Adipocyte (in vitro differentiated cells): Measurements from ENCODE around the gene CLCC1.
"Not testable (repeated sequence)": the region's sequence is repeated elsewhere in the genome, so short reads cannot be mapped to it uniquely, and the experiment has no call there.

Experiments used
- DNase-seq: peaks from one replicate; pipeline ENCODE4 v3.0.0-alpha.2; 2015; ENCODE audit warnings: low read depth
- H3K27me3 ChIP-seq: replicated peaks from 2 replicates; pipeline ENCODE4 v1.7.0; 2013; ENCODE audit warnings: mild to moderate bottlenecking, low read length, moderate library complexity; ENCODE audit not compliant: control insufficient read depth, insufficient read depth
- H3K36me3 ChIP-seq: 2 replicates; pipeline ENCODE4 v1.7.0; 2013; ENCODE audit warnings: low read length, mild to moderate bottlenecking, moderate library complexity; ENCODE audit not compliant: control insufficient read depth, insufficient read depth, severe bottlenecking
- H3K4me1 ChIP-seq: 2 replicates; pipeline ENCODE4 v1.7.0; 2013; ENCODE audit warnings: mild to moderate bottlenecking, low read length, moderate library complexity; ENCODE audit not compliant: control insufficient read depth, insufficient read depth
- H3K4me3 ChIP-seq: 2 replicates; pipeline ENCODE4 v1.7.0; 2013; ENCODE audit warnings: mild to moderate bottlenecking, low read length, moderate library complexity
- H3K9ac ChIP-seq: 2 replicates; pipeline ENCODE4 v1.7.0; 2013; ENCODE audit warnings: mild to moderate bottlenecking, low read length, moderate library complexity
- H3K9me3 ChIP-seq: 2 replicates; pipeline ENCODE4 v1.7.0; 2013; ENCODE audit warnings: mild to moderate bottlenecking, low read length, moderate library complexity; ENCODE audit not compliant: control insufficient read depth

Gene CLCC1

GRCh38 chr1:108963052-108963686 lies at the start of gene CLCC1:
CLCC1 (minus strand) TSS chr1:108963484; CDS start chr1:108950437, 13,047 bp downstream.
- Histone ChIP-seq H3K9me3 (no peaks in the 10 kb centered on the region), H3K36me3 (peaks cover 3% of the 10 kb centered on the region), H3K27me3 (no peaks in the 10 kb centered on the region), H3K4me1 (peaks cover 18% of the 10 kb centered on the region), H3K4me3 (peak within 1 kb of the TSS; percentile 94), H3K9ac (peak within 1 kb of the TSS; percentile 96)
- peak; percentile 97 for DNase-seq

GRCh38 chr1:109011335-109011734 lies 48.1 kb upstream of the CLCC1 start:
- H3K9ac ChIP-seq = no peak overlapping the region
- H3K4me3 ChIP-seq = no peak overlapping the region
- no peaks in the 10 kb centered on the region for H3K4me1 ChIP-seq
- DNase-seq = no peak
- H3K36me3 ChIP-seq = peaks cover 37% of the 10 kb centered on the region
- no peaks in the 10 kb centered on the region for H3K9me3 ChIP-seq
- H3K27me3 ChIP-seq = no peaks in the 10 kb centered on the region

- DNase-seq, H3K4me3 ChIP-seq, H3K4me1 ChIP-seq, H3K27me3 ChIP-seq, H3K9ac ChIP-seq: not testable (repeated sequence)
- Histone ChIP-seq H3K9me3 (peaks cover 10% of the 10 kb centered on the region), H3K36me3 (peaks cover 47% of the 10 kb centered on the region)
These were observed 33.3 kb upstream of the CLCC1 start for GRCh38 chr1:108996622-108997021.

GRCh38 chr1:108983114-108983513 lies 19.8 kb upstream of the CLCC1 start:
- Histone ChIP-seq H3K4me3 (no peak overlapping the region), H3K9ac (no peak overlapping the region), H3K36me3 (peaks cover 42% of the 10 kb centered on the region), H3K9me3 (no peaks in the 10 kb centered on the region), H3K4me1 (no peaks in the 10 kb centered on the region), H3K27me3 (no peaks in the 10 kb centered on the region)
- no peak for DNase-seq

- no peaks in the 10 kb centered on the region for H3K27me3 ChIP-seq
- no peak overlapping the region for H3K4me3 ChIP-seq
- H3K36me3 ChIP-seq = peaks cover 39% of the 10 kb centered on the region
- H3K9me3 ChIP-seq = no peaks in the 10 kb centered on the region
- DNase-seq = no peak
- H3K4me1 ChIP-seq = no peaks in the 10 kb centered on the region
- H3K9ac ChIP-seq = no peak overlapping the region
These were observed 13.4 kb upstream of the CLCC1 start for GRCh38 chr1:108976658-108977057.

GRCh38 chr1:108972951-108973350 lies 9.7 kb upstream of the CLCC1 start:
- H3K27me3 ChIP-seq = no peaks in the 10 kb centered on the region
- H3K9ac ChIP-seq = no peak overlapping the region
- no peak overlapping the region for H3K4me3 ChIP-seq
- no peak for DNase-seq
- H3K4me1 ChIP-seq = no peaks in the 10 kb centered on the region
- H3K36me3 ChIP-seq = peaks cover 33% of the 10 kb centered on the region
- H3K9me3 ChIP-seq = no peaks in the 10 kb centered on the region

GRCh38 chr1:108969346-108969745 lies 6.1 kb upstream of the CLCC1 start:
- no peak overlapping the region for H3K9ac ChIP-seq
- no peaks in the 10 kb centered on the region for H3K27me3 ChIP-seq
- peaks cover 1% of the 10 kb centered on the region for H3K4me1 ChIP-seq
- no peak overlapping the region for H3K4me3 ChIP-seq
- peaks cover 23% of the 10 kb centered on the region for H3K36me3 ChIP-seq
- no peak for DNase-seq
- no peaks in the 10 kb centered on the region for H3K9me3 ChIP-seq

GRCh38 chr1:108962681-108963051 lies 618 bp downstream of the CLCC1 start:
- no peak for DNase-seq
- Histone ChIP-seq H3K4me1 (peaks cover 18% of the 10 kb centered on the region), H3K9ac (peak overlapping the region; percentile 96), H3K36me3 (peaks cover 8% of the 10 kb centered on the region), H3K27me3 (no peaks in the 10 kb centered on the region), H3K4me3 (peak overlapping the region; percentile 94), H3K9me3 (no peaks in the 10 kb centered on the region)

- Histone ChIP-seq H3K9ac (peak overlapping the region; percentile 96), H3K27me3 (no peaks in the 10 kb centered on the region), H3K9me3 (no peaks in the 10 kb centered on the region), H3K4me3 (peak overlapping the region; percentile 94), H3K4me1 (peaks cover 18% of the 10 kb centered on the region), H3K36me3 (peaks cover 9% of the 10 kb centered on the region)
- no peak for DNase-seq
These were observed 1.4 kb downstream of the CLCC1 start for GRCh38 chr1:108961752-108962486.

- Histone ChIP-seq H3K36me3 (peaks cover 9% of the 10 kb centered on the region), H3K27me3 (no peaks in the 10 kb centered on the region), H3K4me3 (no peak overlapping the region), H3K4me1 (peaks cover 18% of the 10 kb centered on the region), H3K9ac (no peak overlapping the region), H3K9me3 (no peaks in the 10 kb centered on the region)
- no peak for DNase-seq
These were observed 2.1 kb downstream of the CLCC1 start for GRCh38 chr1:108961198-108961597.

GRCh38 chr1:108960719-108961118 lies 2.6 kb downstream of the CLCC1 start:
- Histone ChIP-seq H3K27me3 (no peaks in the 10 kb centered on the region), H3K4me3 (no peak overlapping the region), H3K9me3 (no peaks in the 10 kb centered on the region), H3K9ac (no peak overlapping the region), H3K4me1 (peaks cover 18% of the 10 kb centered on the region), H3K36me3 (peaks cover 9% of the 10 kb centered on the region)
- DNase-seq = no peak
